HFFc6 (cell line): Measurements from ENCODE around the gene SSH3. TPM values are rescaled to one million over a fixed set of nuclear protein-coding genes. Genes with fewer than 3 reads are reported as not detected.

Experiments used
- DNase-seq: peaks from one replicate; pipeline ENCODE4 v3.0.0-alpha.2; 2018
- H3K27ac Mint-ChIP-seq: 2 replicates; pipeline ENCODE4 v1.8.0; 2020; ENCODE audit warnings: mild to moderate bottlenecking, mixed read lengths
- H3K27me3 Mint-ChIP-seq: 2 replicates; pipeline ENCODE4 v1.8.0; 2021; ENCODE audit warnings: mild to moderate bottlenecking, moderate library complexity, mixed read lengths; ENCODE audit not compliant: insufficient read depth
- H3K36me3 Mint-ChIP-seq: 2 replicates; pipeline ENCODE4 v1.8.0; 2021; ENCODE audit warnings: low read depth, mixed read lengths
- H3K4me1 Mint-ChIP-seq: 2 replicates; pipeline ENCODE4 v1.8.0; 2020; ENCODE audit warnings: low read depth, mixed read lengths
- H3K4me3 Mint-ChIP-seq: 2 replicates; pipeline ENCODE4 v1.8.0; 2020; ENCODE audit warnings: mild to moderate bottlenecking, moderate library complexity, mixed read lengths
- H3K9me3 Mint-ChIP-seq: 2 replicates; pipeline ENCODE4 v1.8.0; 2020; ENCODE audit warnings: mild to moderate bottlenecking, mixed read lengths
- total RNA-seq, 6 experiments: library from RNA; stranded (reverse); fragmentation: NEBNext Ultra II Directional; extraction: Animal tissue kit (Norgen Biotek cat#: 25700); gene quantifications; 2 replicates in 1 of 6; 3 replicates in 5 of 6; pipeline ENCODE4 v1.2.3, GENCODE V29; 2021
- TF ChIP-seq, protein P1 (sequence below): fragments of 200-600 bp; sonication (generic); IDR thresholded peaks from 2 replicates; pipeline ENCODE4 v1.5.0; 2021; ENCODE audit warnings: antibody characterized with exemption, mild to moderate bottlenecking

SSH3 gene
- total RNA-seq, 6 experiments from 2014 or later: 17.0 to 28.7 (median 22.6) TPM

GRCh38 chr11:67261946-67262681, 41.2 kb upstream of the SSH3 start:
- H3K36me3 Mint-ChIP-seq: peaks cover 2% of the 10 kb centered on the region; the same call in 1 of the 2 replicates
- H3K4me1 Mint-ChIP-seq: peaks cover 48% of the 10 kb centered on the region
- H3K27ac Mint-ChIP-seq: peak overlapping the region; percentile 87
- no peaks in the 10 kb centered on the region; the same call in none of the 2 replicates for H3K27me3 Mint-ChIP-seq
- H3K4me3 Mint-ChIP-seq: peak overlapping the region; percentile 79
- peaks cover 4% of the 10 kb centered on the region; the same call in 1 of the 2 replicates for H3K9me3 Mint-ChIP-seq
- DNase-seq: no peak
- TF ChIP-seq, protein P1, sequence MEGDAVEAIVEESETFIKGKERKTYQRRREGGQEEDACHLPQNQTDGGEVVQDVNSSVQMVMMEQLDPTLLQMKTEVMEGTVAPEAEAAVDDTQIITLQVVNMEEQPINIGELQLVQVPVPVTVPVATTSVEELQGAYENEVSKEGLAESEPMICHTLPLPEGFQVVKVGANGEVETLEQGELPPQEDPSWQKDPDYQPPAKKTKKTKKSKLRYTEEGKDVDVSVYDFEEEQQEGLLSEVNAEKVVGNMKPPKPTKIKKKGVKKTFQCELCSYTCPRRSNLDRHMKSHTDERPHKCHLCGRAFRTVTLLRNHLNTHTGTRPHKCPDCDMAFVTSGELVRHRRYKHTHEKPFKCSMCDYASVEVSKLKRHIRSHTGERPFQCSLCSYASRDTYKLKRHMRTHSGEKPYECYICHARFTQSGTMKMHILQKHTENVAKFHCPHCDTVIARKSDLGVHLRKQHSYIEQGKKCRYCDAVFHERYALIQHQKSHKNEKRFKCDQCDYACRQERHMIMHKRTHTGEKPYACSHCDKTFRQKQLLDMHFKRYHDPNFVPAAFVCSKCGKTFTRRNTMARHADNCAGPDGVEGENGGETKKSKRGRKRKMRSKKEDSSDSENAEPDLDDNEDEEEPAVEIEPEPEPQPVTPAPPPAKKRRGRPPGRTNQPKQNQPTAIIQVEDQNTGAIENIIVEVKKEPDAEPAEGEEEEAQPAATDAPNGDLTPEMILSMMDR: no peak

DNA sequence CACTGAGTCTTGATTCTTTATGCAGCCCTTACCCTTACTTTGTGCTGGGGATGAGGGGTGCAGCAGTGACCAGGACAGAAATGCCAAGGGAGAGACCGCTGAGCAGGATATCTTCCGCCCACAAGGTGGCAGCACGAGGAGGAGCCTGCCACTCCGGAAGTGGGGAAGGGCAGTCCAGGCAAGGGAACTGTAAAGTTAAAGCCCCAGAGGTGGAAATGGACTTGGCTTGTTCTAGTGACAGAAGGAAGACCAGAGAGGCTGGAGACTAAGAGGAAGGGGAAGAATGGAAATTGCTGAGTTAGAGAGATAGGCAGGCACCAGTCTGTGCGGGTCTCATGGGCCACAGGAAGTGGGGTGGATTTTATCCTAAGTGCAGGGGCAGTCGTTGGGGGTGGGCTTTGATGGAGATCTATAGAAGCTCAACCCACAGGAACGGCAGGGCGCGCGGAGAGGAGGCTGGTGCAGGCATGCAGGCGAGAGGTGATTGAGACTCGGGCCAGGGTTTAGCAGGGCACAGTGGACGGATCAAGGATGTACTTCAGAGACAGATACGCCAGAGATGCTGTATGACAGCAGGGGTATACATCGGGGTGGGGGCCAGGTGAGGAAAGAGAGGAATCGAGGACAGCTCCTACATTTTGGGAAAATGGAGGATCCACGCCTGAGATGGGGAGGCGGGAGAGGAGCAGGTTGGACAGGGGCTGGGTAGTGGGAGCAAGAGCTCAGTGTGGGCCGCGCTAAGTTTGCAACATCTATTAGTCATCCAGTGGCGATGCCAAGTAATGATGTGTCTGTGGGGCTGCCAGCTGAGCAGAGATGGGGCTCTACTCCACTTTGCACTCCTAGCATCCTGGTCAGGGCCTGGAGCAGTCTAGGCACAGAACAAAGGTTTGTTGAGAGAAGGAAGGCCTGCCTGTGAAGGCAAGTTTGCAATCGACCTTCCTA, 40.3 kb upstream of the SSH3 start:
- H3K36me3 Mint-ChIP-seq: no peaks in the 10 kb centered on the region; the same call in 1 of the 2 replicates
- H3K4me1 Mint-ChIP-seq: peaks cover 56% of the 10 kb centered on the region
- TF ChIP-seq, protein P1: peak; percentile 89
- peak overlapping the region; percentile 87 for H3K27ac Mint-ChIP-seq
- peaks cover 4% of the 10 kb centered on the region; the same call in 1 of the 2 replicates for H3K9me3 Mint-ChIP-seq
- peak overlapping the region; percentile 33 for H3K4me3 Mint-ChIP-seq
- no peaks in the 10 kb centered on the region; the same call in none of the 2 replicates for H3K27me3 Mint-ChIP-seq
- DNase-seq: peak; percentile 75

DNA sequence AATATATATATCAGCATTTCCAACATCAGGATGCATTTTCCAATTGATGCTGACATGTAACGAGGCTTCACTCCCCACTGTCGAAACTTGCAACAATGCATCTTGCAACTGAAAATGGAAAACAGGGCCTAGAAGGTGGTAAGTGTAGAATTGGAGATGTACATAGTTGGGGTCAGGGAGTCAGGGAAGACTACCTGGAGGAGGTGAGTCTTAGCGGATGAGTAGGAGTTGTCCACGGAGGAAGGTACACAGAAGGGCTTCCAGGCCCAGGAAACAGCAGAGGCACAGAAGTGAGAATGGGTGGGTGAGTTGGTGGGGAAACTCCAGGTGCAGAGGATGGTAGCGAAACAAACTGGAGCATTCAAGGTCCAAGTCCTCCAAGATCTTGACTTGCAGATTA, 39.1 kb upstream of the SSH3 start:
- Mint-ChIP-seq H3K27me3 (no peaks in the 10 kb centered on the region; the same call in 1 of the 2 replicates), H3K36me3 (no peaks in the 10 kb centered on the region; the same call in 1 of the 2 replicates), H3K27ac (no peak overlapping the region), H3K4me1 (peaks cover 59% of the 10 kb centered on the region), H3K9me3 (peaks cover 4% of the 10 kb centered on the region; the same call in 1 of the 2 replicates), H3K4me3 (no peak overlapping the region)
- DNase-seq: no peak
- TF ChIP-seq, protein P1: no peak

DNA sequence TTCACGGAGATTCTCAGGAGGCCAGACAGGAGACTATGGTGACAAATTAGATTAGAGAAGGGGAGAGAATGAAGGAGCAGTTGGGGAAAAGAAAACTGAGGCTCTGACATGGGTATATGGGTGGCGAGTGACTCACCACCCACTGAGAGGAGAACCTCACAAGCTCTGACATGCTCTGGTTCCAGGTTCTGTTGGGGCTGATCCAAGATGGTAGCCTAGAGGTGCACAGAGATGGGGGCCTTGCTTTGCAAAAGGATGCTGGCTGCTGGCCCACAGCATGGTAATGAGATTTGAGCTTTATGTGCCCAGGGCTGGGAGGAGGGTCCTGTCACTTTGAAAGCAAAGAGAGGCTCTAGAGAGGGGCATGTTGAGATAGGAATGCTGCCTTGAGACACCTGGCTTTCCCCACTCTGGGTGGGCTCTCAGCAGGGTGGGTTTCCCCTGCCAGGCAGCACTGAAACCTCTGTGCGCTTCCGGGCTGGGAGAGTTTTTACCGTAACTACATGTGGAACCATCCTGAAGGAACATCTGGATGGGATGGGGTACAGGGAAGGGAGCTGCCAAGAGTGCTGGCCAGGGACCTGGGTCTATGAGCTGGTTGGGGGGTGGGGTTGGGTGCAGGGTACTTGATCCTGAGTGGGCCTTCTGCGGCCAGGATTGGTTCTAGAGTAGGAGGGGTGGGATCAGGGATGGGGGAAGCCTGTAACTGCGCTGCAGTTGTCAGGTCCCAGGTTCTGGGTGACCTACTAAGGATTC, 38.3 kb upstream of the SSH3 start:
- peak overlapping the region; percentile 54 for H3K4me3 Mint-ChIP-seq
- no peak for DNase-seq
- H3K4me1 Mint-ChIP-seq: peaks cover 65% of the 10 kb centered on the region
- H3K9me3 Mint-ChIP-seq: peaks cover 4% of the 10 kb centered on the region; the same call in 1 of the 2 replicates
- TF ChIP-seq, protein P1: no peak
- no peaks in the 10 kb centered on the region; the same call in 1 of the 2 replicates for H3K27me3 Mint-ChIP-seq
- peak overlapping the region; percentile 65; the same call in 1 of the 2 replicates for H3K27ac Mint-ChIP-seq
- no peaks in the 10 kb centered on the region; the same call in 1 of the 2 replicates for H3K36me3 Mint-ChIP-seq
